Central memory CD8-positive, alpha-beta T cell (primary cell): Measurements from ENCODE around the gene SPATA32.

ENCODE experiments used
- ATAC-seq: fragments of 150-1000 bp; cut with Tn5 transposase; replicated peaks from 2 replicates; pipeline ENCODE4 v1.10.0; 2022; ENCODE audit warnings: mild to moderate bottlenecking, moderate FRiP score, moderate number of reproducible peaks; ENCODE audit not compliant: poor library complexity, severe bottlenecking; ENCODE audit errors: extremely low read depth
- DNase-seq, 2 donors: peaks; one replicate each; pipeline ENCODE4 v3.0.0; 2021; ENCODE audit warnings: low spot score in 2 of 2
- H3K27ac Mint-ChIP-seq: one replicate; pipeline ENCODE4 v1.8.0; 2022; ENCODE audit warnings: low read depth, mild to moderate bottlenecking, moderate library complexity, mixed read lengths
- H3K27me3 Mint-ChIP-seq: one replicate; pipeline ENCODE4 v1.8.0; 2022; ENCODE audit warnings: mixed read lengths
- H3K36me3 Mint-ChIP-seq: one replicate; pipeline ENCODE4 v1.8.0; 2022; ENCODE audit warnings: mild to moderate bottlenecking, moderate library complexity, mixed read lengths; ENCODE audit not compliant: insufficient read depth
- H3K4me1 Mint-ChIP-seq: one replicate; pipeline ENCODE4 v1.8.0; 2022; ENCODE audit warnings: mixed read lengths
- H3K4me3 Mint-ChIP-seq: one replicate; pipeline ENCODE4 v1.8.0; 2022; ENCODE audit warnings: mild to moderate bottlenecking, moderate library complexity, mixed read lengths
- H3K9me3 Mint-ChIP-seq: one replicate; pipeline ENCODE4 v1.8.0; 2022; ENCODE audit warnings: mixed read lengths

The SPATA32 gene

DNA sequence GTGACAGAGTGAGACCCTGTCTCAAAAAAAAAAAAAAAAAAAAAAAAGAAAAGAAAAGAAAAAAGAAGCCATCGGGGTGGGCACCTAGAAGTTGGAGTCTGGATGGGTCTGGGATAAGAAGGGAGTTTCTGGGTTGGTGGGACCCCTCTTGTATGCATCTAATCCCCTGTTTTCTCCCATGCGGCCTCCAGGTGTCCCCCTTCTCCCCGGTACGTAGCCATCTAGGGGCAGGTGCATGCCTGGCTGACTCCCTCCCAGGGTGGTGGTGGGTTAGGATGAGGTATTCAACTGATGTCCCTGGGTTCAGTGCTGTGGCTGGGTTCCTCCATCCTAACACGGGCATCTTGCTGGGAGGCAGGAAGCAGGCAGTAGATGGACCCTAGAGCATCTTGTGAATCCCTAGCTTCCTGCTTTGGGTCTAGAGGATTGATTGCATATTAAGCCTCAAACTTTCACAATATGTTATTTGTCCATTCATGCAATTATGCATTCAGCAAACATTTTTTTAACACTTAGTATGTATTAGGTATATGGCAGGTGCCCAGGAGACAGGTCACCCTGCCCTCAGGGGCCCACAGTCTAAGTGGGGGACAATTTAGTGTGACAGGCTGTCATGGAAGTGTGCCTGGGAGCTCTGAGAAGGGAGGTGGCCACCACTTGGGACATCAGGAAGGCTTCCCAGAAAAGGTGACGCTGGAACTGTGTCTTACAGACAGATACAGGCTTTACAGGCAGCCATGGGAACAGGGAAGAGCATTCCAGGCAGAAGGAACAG, 27.1 kb downstream of the SPATA32 start:
- no peak for DNase-seq
- Mint-ChIP-seq H3K4me1 (peaks cover 83% of the 10 kb centered on the region), H3K36me3 (peaks cover 59% of the 10 kb centered on the region), H3K27ac (peak overlapping the region; percentile 76), H3K27me3 (no peaks in the 10 kb centered on the region), H3K4me3 (peak overlapping the region; percentile 60), H3K9me3 (no peaks in the 10 kb centered on the region)
- peak; percentile 57 for ATAC-seq

DNA sequence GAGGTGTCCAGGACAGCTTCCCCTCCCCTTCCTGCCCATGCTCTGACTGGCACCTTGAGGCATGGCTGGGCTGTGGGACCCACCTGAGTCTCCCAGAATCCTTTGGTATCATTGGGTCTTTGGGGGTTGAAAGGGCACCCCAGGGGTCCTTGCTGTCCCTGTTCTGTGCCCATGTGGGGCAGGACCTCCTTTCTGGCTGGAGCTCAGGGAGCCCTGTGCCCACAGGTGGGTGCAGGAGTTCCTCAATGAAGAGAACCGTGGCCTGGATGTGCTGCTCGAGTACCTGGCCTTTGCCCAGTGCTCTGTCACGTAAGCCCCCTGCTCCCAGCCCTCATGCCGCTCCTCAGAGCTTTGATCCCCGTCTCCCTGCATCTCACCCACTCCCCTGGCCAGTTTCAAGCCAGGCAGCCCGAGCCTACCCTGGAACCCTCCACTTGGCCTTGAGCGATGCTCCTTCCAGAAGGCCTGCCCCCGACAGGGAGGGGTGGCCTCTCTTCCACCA, 28.4 kb downstream of the SPATA32 start:
- ATAC-seq (no peak), DNase-seq (no peak)
- H3K9me3 Mint-ChIP-seq: no peaks in the 10 kb centered on the region
- peak overlapping the region; percentile 76 for H3K27ac Mint-ChIP-seq
- H3K4me3 Mint-ChIP-seq: no peak overlapping the region
- peaks cover 85% of the 10 kb centered on the region for H3K4me1 Mint-ChIP-seq
- peaks cover 52% of the 10 kb centered on the region for H3K36me3 Mint-ChIP-seq
- H3K27me3 Mint-ChIP-seq: no peaks in the 10 kb centered on the region

DNA sequence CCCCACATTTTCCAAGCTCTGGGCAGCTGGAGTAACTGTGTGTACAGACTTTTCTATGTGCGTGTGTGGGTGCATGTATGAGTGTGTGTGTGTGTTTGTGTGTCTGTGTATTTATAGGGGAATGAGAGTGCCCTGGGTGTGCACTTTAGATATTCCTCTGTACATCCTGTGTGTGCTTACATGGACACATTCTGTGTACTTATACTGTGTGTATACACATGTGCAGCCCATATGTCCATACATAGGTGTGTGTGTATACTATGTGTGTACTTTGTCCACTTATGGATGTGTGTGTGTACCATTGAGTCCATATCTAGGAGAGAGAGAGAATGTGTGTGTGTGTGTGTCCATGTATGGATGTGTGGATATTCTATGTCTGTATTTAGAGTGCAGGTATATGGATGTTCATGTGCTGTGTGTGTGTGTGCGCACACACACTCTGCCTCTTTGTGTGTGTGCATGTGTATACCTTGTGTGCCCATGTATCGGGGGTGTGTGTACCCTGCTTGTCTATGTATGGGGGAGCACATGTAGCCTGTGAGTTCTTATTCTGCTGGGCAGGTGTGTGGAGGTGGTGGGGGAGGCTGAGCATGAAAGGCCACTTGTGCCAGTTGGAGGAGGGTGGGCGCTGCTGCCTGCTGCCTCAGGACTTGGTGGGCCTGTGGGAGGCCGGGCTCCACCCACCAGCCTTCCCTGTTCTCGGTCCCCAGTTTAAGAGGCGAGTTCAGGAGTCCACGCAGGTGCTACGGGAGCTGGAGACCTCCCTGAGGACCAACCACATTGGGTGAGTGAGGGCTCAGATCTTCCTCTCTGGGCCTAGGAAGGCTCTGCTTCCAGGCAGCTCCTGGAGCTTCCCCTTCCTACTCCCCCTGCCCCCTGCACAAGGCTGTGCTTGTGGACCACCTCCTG, 29.1 kb downstream of the SPATA32 start:
- Mint-ChIP-seq H3K36me3 (peaks cover 50% of the 10 kb centered on the region), H3K4me3 (no peak overlapping the region), H3K4me1 (peaks cover 85% of the 10 kb centered on the region), H3K9me3 (no peaks in the 10 kb centered on the region), H3K27ac (peak overlapping the region; percentile 27), H3K27me3 (no peaks in the 10 kb centered on the region)
- no peak for DNase-seq
- ATAC-seq: no peak

DNA sequence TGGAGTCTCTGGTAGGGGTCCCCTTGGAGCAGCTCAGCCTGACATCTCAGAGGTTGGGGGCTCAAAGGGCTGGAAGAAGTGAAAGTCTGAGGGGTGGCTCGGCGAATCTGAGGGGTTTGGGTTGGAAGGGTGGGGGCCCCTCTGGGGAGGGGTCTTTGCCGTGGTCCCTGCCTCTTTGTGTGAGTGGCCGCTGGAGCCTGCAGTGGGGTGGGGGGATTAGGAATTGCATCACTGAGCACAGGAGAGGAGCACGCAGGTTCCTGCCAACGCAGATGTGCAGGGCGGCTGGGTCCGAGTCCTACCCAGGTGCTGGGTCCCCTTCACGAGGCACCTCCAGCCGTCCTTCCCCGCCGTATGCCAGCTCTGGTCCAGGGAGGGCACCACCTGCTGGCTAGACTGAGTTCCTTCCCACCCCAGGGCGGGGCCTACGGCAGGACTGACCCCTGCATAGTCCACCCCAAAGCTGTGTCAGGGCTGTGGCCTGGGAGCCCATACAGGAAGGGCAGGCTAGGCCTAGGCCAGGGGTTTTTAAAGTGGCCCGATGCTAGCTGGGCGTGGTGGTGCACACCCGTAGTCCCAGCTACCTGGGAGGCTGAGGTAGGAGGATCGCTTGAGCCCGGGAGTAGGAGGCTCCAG, 30.3 kb downstream of the SPATA32 start:
- H3K27me3 Mint-ChIP-seq: no peaks in the 10 kb centered on the region
- no peak overlapping the region for H3K4me3 Mint-ChIP-seq
- H3K9me3 Mint-ChIP-seq: no peaks in the 10 kb centered on the region
- peaks cover 87% of the 10 kb centered on the region for H3K4me1 Mint-ChIP-seq
- no peak for DNase-seq
- no peak for ATAC-seq
- peaks cover 47% of the 10 kb centered on the region for H3K36me3 Mint-ChIP-seq
- peak overlapping the region; percentile 69 for H3K27ac Mint-ChIP-seq

DNA sequence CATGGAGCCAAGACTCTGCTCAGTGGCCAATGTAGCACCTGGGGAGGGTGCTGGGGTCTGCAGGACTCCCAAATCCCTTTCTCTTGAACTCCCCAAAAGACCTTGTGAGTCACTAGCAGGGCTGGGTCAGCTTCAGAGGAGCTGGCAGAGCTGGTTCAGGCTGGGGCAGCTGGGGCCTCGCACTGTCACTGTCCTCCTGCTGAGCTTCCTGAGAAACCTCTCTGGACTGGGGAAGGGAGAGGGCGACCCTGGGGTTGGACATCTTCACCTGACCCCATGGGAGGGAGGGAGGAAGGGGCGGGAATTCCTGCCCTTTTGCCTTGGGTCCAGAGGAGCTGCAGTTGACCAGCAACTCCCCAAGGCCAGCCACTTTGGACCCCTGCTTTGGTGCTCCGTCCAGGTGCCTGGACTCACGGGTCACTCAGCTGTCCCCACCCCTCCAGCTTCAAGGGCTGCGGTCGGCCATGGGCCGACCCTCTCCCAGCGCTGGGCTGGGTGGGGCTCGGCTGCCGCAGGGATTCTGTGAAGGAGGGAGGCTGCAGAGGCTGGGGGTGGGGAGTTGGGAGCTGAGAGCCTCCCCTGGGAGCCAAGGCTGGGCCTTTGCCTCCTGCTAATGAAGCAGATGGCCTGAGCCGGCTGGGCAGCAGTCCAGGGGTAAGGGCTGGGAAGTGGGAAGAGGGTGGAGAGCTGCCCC, 31.0 kb downstream of the SPATA32 start:
- ATAC-seq (no peak), DNase-seq (no peak)
- H3K36me3 Mint-ChIP-seq: peaks cover 47% of the 10 kb centered on the region
- peak overlapping the region; percentile 99 for H3K27ac Mint-ChIP-seq
- H3K4me1 Mint-ChIP-seq: peaks cover 93% of the 10 kb centered on the region
- H3K4me3 Mint-ChIP-seq: peak overlapping the region; percentile 91
- no peaks in the 10 kb centered on the region for H3K27me3 Mint-ChIP-seq
- no peaks in the 10 kb centered on the region for H3K9me3 Mint-ChIP-seq

DNA sequence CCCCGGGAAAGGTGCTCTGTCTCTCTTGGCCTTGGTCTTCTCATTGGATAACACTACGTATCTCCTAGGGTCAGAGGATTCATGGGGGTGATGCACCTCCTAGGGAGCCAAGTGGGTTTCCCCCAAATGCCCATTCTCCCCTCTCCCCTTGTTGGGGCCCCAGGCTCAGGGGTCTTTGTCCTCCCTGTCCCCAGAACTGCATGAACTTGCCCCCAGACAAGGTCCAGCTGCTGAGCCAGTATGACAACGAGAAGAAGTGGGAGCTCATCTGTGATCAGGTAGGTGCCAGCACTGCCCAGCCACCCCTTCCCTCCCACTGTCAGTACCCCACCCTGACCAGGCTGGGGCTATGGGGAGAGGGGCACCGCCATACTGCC, 31.5 kb downstream of the SPATA32 start:
- peaks cover 43% of the 10 kb centered on the region for H3K36me3 Mint-ChIP-seq
- ATAC-seq (no peak), DNase-seq (no peak)
- peak overlapping the region; percentile 91 for H3K4me3 Mint-ChIP-seq
- H3K9me3 Mint-ChIP-seq: no peaks in the 10 kb centered on the region
- H3K27ac Mint-ChIP-seq: peak overlapping the region; percentile 99
- no peaks in the 10 kb centered on the region for H3K27me3 Mint-ChIP-seq
- H3K4me1 Mint-ChIP-seq: peaks cover 93% of the 10 kb centered on the region

DNA sequence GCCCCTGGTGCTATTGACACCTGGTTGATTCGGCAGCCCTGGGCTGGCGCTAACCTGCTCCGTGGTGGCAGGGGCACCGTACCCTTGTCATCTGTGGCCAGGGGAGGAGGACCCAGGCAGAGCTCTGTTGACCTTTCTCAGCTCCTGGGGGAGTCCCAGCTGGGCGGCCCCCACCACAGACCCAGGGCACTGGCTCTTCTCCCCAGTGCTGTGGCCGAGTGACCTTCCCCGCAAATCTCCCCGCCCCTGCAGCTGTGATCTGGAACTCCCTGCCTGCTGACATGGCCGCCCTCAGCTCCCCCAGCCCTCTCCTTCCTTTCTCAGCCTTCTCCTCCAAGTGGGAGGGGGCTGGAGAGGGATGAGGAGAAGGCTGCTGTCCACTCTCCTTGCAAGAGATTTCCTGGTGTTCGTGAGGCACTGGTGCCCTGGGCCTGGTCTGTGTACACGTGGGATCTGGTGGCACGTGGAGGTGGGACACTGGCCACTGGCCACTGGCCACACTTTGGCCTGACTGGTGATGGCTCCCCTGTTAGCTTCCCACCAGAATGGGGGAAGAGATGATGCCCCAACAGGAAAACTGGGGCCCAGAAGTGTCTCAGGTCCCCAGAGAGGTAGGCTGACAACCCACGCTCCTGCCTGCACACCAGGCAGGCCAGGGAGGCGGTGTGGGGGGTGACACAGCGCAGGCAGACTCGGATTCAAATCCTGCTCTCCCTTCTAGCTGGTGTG, 32.0 kb downstream of the SPATA32 start:
- peaks cover 93% of the 10 kb centered on the region for H3K4me1 Mint-ChIP-seq
- DNase-seq (no peak), ATAC-seq (no peak)
- no peaks in the 10 kb centered on the region for H3K27me3 Mint-ChIP-seq
- H3K27ac Mint-ChIP-seq: peak overlapping the region; percentile 99
- no peaks in the 10 kb centered on the region for H3K9me3 Mint-ChIP-seq
- H3K36me3 Mint-ChIP-seq: peaks cover 43% of the 10 kb centered on the region
- H3K4me3 Mint-ChIP-seq: peak overlapping the region; percentile 91

DNA sequence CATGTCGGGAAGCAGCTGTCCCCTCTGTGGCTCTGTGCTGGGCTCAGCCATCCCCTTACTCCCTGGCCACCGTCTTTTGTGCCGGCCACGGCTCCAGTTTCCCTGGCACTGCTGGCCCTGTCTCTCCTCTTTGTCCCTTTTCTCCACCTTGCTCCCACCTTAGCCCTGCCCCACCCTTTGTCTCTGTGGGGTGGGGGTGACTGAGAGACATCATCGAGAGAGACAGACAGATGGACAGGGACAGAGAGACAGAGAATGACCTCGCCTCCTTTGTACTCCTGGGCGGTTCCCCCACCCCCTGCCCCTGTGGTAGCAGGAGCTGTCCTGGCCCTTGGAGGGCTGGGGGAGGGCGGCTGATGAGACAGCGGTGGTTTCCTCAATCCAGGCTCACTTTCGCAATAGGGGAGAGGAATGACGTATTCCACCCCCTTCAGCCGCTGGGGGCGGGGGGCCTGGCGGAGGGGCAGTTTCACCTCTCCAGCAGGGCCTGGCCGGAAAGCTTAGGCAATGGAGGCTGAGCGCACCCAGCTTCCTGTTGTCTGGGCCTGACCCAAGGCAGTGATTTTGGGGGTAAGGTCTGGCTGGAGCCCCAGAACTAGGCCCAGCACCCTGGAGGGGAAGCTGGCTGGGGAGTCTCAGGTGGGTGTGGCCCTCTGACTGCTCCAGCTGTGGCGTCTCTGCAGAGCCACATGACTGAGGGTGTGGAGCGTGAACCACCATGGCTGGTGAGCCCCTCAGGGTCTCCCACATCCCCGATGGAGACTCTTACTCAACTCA, 32.9 kb downstream of the SPATA32 start:
- H3K27me3 Mint-ChIP-seq: no peaks in the 10 kb centered on the region
- H3K4me3 Mint-ChIP-seq: peak overlapping the region; percentile 91
- ATAC-seq (peak; percentile 47), DNase-seq (peak; percentile 73 to 83)
- peaks cover 93% of the 10 kb centered on the region for H3K4me1 Mint-ChIP-seq
- H3K9me3 Mint-ChIP-seq: no peaks in the 10 kb centered on the region
- peaks cover 43% of the 10 kb centered on the region for H3K36me3 Mint-ChIP-seq
- H3K27ac Mint-ChIP-seq: peak overlapping the region; percentile 99

DNA sequence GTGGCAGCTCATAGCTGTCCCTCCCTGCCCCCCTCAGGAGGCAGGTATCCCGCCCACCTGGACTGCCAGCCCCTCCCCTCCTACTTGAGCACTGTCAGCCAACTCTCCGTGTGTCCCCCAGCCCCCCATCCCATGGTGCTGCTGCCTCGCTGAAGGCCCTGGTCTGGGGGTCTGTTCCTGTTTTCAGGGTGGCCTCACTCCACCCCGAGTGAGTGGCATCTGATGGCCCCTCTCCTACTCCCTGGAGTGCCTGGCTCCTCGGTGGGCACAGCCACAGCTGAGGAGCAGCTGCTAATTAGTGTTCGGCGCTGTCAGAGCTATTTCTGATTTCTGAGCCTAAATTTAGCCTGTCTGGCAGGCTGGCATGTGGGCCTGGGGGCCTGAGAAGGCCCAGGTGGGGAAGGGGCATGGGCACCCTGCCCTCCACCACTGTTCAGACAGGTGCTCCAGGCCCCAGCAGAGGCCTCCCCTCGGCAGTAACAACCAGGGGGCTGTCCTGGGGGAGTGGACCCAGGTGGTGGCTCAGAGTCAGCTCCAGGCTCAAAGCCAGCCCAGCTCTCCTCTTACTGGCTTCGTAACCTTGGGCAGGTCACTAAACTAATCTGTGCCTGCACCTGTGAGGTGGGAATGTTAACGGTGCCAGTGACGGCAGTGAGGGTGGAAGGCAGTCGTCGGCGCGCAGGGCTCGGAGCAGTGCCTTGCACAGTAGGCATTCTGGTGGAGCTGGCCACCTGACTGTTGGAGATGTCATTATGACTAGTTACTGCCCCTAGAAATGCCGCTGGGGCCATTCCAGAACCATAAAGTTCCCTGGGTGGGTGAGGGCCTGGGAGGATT, 33.8 kb downstream of the SPATA32 start:
- H3K9me3 Mint-ChIP-seq: no peaks in the 10 kb centered on the region
- ATAC-seq (no peak), DNase-seq (no peak)
- peak overlapping the region; percentile 99 for H3K27ac Mint-ChIP-seq
- H3K36me3 Mint-ChIP-seq: peaks cover 42% of the 10 kb centered on the region
- H3K4me3 Mint-ChIP-seq: peak overlapping the region; percentile 91
- H3K4me1 Mint-ChIP-seq: peaks cover 95% of the 10 kb centered on the region
- no peaks in the 10 kb centered on the region for H3K27me3 Mint-ChIP-seq

DNA sequence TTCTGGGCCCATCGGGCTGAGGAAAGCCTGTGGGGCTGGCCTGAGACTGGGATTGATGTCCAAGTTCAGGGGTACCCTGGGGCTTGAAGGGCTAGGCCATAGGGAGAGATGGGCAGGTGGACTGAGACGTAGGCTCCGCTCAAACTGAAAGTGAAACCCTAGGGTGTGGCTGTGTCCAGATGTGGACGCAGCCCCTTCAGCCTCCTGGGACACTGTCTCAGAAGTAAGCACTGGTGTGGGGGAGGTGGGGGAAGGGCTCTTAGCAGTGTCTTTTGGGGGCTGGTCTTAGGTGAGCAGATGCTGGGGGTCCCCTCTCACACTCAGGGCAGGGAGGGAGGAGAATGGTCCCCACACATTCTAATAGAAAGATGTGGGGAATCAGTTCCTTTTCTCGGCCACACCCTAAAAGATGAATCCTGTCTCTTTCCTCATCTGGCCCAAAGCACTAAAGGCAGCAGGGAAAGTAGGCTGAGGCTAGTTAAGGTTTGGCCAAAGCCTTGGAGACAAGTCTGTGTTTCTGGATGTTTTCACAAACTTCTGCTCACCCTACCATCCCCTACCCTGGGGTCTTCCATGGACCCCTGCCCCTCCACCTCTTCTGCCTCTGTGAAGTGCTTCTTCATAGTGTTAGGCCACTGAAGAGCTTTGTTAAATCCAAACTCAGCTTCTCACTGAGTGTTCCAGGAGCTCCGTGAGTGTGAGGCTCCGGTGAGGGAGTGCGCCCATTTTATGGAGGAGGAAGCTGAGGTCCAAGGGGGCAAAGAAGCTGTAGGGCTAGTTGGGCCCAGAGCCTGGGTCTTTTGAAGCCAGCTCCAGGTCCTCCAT, 34.6 kb downstream of the SPATA32 start:
- Mint-ChIP-seq H3K27me3 (no peaks in the 10 kb centered on the region), H3K27ac (peak overlapping the region; percentile 99), H3K4me3 (peak overlapping the region; percentile 91), H3K36me3 (peaks cover 48% of the 10 kb centered on the region), H3K4me1 (peaks cover 93% of the 10 kb centered on the region), H3K9me3 (no peaks in the 10 kb centered on the region)
- DNase-seq (no peak), ATAC-seq (no peak)
